Fibroblast of skin of right biceps (primary cell): Measurements from ENCODE around the gene CAMTA1.
"Not testable (repeated sequence)": the region's sequence is repeated elsewhere in the genome, so short reads cannot be mapped to it uniquely, and the experiment has no call there.

ENCODE experiments used
- DNase-seq: peaks from one replicate; pipeline ENCODE4 v3.0.0-alpha.2; 2013

The CAMTA1 gene

DNA sequence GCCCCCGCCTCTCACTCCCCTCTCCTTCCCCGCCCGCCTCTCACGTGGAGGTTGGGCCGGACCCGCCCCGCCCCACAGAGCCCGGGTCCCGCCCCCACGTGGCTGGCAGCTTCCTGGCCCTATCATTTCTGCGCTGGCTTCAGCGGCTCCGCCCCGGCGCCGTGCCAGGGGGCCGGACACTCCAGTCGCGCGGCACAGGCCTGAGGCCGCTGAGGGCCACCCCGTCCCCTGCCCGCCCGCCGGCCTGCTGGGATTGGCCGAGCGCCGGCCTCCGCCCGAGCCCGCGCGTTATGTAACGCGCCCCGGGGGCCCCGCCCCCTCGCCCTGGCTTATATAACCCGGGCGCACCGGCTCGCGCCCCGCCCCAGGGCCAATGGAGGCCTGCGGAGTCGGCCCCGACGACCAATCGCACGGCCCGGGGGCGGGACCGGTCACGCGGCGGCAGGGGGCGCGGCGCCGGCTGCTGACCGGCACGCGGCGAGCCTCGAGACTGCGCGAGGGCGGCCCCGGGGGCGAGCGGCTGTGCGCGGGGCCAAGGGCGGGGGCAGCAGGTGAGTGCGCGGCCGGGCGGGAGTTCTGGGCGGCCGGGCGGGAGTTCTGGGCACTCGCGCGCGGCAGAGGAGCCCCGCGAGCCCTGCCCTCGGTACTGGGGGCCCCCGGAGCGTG, 998.7 kb downstream of the CAMTA1 start, which contains the start of gene PER3:
Gene PER3 (plus strand): TSS at position 466 of the 666 bp plus-strand sequence. CDS start 587 bp downstream, outside the sequence.
- DNase-seq: peak; percentile 96

DNA sequence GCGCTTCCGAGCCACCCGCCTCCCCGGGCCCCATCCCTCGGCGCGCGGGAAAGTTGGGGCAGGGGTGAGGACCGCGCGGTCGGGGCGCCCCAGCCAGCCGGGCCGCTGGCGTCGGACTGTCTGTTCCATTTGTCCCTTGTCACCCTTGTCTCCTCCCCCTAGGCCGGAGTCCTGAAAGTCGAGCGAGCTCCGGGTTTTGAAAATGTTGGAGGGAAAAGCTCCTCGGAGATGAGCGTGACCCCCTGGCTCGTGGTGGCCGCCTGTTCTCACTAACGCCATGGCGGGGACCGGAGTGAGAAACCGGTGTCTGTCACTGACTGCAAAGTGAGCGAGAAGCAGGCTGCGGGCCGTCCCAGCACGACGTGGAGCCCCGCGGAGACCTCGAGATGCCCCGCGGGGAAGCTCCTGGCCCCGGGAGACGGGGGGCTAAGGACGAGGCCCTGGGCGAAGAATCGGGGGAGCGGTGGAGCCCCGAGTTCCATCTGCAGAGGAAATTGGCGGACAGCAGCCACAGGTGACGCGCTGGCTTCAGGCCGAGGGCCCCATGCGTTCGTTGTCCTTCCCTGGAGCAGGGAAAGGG, 999.3 kb downstream of the CAMTA1 start:
- DNase-seq: no peak

DNA sequence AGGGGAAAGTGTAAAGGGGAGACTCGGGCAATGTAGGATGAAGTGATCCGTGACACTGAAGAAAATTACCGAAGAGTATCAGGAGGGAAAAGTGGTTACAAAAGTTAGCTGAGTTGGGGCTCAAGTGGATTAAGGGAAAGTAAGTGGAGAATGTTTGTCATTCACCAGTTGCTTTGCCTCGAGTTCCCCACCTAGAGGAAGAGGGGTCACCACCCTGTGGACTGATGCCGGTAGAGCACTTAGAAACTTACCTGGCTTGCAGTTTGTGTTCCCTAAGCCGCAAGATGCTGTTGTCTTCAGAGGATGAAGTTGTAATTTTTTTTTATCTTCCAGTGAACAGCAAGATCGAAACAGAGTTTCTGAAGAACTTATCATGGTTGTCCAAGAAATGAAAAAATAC, 999.9 kb downstream of the CAMTA1 start:
- DNase-seq: no peak

DNA sequence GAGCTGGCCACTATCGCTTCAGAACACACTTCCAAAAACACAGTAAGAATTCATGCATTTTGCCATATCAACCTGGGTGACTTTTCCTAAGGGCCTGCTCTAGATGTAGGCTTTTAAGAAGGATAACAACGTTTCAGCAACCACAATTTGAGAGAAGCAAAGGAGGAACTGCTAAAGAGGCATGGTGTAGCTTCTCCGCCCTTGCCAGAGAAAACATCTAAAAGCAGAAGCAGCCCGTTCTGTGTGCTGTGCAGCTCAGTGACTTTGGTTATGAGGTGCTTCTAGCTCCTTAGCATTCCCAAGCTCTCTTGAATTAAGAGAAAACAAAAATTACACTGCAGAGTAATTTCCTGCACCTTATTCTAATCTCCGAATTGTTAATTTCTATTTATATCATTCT, 1001.5 kb downstream of the CAMTA1 start:
- no peak for DNase-seq

DNA sequence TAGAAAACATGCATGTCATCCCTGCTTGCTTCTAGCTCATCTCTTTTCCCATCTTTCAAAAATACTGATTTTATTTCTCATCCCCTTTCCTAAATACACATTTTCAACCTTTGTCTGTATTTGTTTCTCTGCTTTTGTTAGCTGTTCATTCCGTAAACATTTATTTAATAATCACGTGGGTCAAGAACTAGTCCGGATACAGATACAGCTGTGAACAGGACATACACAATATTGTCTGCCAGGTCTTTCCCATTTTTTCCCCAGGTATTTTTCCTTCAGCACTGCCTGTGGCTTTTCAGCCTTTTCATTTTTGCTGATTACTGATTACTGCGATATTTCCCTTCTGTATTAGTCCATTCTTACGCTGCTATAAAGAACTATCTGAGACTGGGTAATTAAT, 1004.6 kb downstream of the CAMTA1 start:
- DNase-seq: no peak

DNA sequence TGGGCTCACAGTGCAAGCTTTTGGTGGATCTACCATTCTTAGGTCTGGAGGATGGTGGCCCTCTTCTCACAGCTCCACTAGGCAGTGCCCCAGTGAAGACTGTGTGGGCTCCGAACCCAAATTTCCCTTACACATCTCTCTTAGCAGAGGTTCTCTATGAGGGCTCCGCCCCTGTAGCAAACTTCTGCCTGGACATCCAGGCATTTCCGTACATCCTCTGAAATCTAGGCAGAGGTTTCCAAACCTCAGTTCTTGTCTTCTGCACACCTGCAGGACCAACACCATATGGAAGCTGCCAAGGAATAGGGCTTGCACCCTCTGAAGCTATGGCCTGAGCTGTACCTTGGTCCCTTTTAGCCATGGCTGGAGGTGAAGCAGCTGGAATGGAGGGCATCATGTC, 1005.8 kb downstream of the CAMTA1 start:
- not testable (repeated sequence) for DNase-seq

- no peak for DNase-seq
Observed at GRCh38 chr1:7795406-7795805, 1010.2 kb downstream of the CAMTA1 start.

DNA sequence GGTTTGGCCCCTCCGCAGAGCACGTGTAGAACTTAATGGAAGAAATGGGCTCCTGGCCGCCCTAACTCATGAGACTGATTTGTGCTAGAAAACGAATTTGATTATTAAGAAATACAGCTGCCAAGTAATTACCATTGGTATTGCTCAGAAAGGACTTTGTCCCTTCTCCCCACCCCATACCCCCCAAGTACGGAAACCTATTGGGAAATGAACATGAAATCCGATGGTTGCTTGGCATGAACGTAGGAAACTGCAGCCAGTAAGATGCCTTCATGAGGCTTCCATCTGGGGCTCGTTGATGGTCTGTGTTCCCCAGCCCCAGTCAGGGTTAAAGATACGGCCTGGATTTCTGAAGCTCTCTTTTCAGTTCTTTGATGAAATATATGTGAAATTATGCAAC, 1020.2 kb downstream of the CAMTA1 start:
- no peak for DNase-seq

GRCh38 chr1:7808253-7808844, 1023.1 kb downstream of the CAMTA1 start:
- DNase-seq: peak; percentile 35

DNA sequence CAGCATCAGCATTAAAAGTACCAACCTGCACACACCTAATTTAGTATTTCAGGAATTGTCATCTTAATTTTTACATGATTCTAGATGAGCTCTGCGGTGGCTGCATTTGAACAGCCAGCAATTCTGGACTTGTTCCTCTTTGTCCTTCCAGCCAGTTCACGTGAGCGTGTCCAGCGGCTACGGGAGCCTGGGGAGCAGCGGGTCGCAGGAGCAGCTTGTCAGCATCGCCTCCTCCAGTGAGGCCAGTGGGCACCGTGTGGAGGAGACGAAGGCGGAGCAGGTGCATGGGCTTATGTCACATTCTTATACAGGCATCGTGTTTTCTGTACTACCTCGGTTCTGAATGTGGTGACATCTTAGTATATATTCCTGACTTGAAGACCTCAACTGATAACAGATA, 1024.5 kb downstream of the CAMTA1 start:
- no peak for DNase-seq

GRCh38 chr1:7810395-7810794, 1025.1 kb downstream of the CAMTA1 start:
- peak; percentile 90 for DNase-seq

DNA sequence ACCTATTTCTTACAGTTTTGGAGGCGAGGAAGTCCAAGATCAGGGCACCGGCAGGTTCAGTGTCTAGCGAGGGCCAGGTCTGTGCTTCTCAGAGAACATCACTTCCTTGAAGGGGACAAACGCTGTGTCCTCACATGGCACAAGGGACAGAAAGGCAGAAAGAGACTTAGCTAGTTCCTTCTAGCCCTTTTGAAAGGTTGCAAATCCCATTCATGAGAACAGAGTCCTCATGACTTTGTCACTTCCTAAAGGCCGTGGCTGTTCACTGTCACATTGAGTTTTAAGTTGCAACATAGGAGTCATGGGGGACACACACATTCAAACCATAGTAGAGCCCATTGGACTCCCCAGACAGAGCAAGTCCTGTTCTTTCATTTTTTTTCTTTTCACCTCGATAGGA, 1026.2 kb downstream of the CAMTA1 start:
- no peak for DNase-seq

DNA sequence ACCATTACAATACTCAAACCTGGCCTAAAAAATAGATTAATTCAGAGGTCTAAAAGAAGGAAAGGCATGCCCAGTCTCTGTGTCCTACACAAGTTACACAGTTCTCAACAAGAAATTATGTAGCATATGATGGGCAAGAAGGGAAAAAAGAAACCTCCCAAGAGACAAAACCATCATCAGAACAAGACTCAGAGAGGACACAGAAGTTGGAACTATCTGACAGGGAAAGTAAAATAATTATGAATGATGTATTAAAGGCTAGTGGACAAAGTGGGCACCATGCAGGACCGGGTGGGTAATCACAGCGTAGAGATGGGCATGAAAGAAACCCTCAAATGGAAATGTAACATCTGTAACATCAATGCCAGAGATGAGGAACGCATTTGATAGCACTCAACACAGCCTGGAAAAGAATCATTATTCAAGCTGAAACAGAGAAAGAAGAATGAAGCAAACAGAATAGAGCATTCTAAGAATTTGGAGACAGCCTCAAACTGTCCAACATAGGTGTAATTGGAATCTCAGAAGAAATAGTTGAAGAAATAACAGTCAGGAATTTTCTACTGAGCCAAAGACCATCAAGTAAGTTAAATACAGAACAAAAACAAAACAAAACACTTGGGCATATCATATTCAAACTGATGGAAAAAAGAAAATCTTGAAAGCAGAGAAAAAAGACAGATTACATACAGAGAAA, 1028.6 kb downstream of the CAMTA1 start:
- DNase-seq: no peak
